Stimulated activated CD8-positive, alpha-beta memory T cell treated with anti-CD3 and anti-CD28 coated beads, Interleukin-4, amount 100 ng/mL, for 1 hour (primary cell): Measurements from ENCODE around the gene HNRNPCL2.
"Not testable (repeated sequence)": the region's sequence is repeated elsewhere in the genome, so short reads cannot be mapped to it uniquely, and the experiment has no call there.

Experiments used
- DNase-seq, 2 donors: peaks; one replicate each; pipeline ENCODE4 v3.0.0-alpha.2; 2020; ENCODE audit warnings: low read depth in 2 of 2, low spot score in 1 of 2

Gene HNRNPCL2

GRCh38 chr1:13116754-13117153, at the start of gene HNRNPCL2:
Gene HNRNPCL2, minus strand, starts transcription at chr1:13116854. Its CDS starts 454 bp downstream, at chr1:13116400.
- DNase-seq, result not testable (repeated sequence)

GRCh38 chr1:13165531-13165930, 48.9 kb upstream of the HNRNPCL2 start, which contains the start of gene HNRNPCL4:
Gene HNRNPCL4, minus strand, starts transcription at chr1:13165631. Its CDS starts 164 bp downstream, at chr1:13165467.
- not testable (repeated sequence) for DNase-seq

DNA sequence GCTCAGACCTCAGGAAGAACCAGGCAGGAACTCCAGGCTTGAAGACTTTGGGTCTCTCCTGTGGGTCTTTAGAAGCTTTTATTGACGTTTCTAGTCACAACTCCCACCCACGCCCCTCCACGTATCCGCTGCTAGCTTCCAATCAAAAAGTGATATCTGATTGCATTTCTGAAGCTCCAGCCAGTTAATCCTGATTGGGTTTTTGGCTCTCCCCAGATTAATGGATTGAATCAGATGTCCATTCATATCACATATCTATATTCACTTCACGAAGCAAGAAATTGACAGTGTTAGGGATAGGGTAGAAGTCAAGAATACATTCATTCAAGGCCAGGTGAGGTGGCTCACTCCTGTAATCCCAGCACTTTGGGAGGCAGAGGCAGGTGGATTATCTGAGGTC, 39.3 kb upstream of the HNRNPCL2 start, which contains the start of gene PRAMEF26:
Gene PRAMEF26 (minus strand): TSS at position 101 of the 400 bp plus-strand sequence. CDS start 2,914 bp downstream, outside the sequence.
- not testable (repeated sequence) for DNase-seq

- DNase-seq, result not testable (repeated sequence)
These were observed 46.2 kb downstream of the HNRNPCL2 start, which contains the start of gene PRAMEF25 for GRCh38 chr1:13070474-13070873. Gene PRAMEF25, plus strand, starts transcription at chr1:13070774. Its CDS starts 2,920 bp downstream, at chr1:13073694.
